H1 (cell line): Measurements from ENCODE around the gene GLB1L2. TPM values are rescaled to one million over a fixed set of nuclear protein-coding genes. Genes with fewer than 3 reads are reported as not detected.

Experiments used
- CTCF ChIA-PET: fragments of 300-600 bp; sonication (Branson Sonifier 250); formaldehyde crosslinking; loops from one replicate; lab custom pipeline; 2021; ENCODE audit not compliant: partially characterized antibody; lab: Charles Lee
- POLR2A ChIA-PET: fragments of 300-600 bp; sonication (Branson Sonifier 250); formaldehyde crosslinking; loops from one replicate; lab custom pipeline; 2021; ENCODE audit warnings: inconsistent platforms; ENCODE audit not compliant: partially characterized antibody; lab: Charles Lee
- DNase-seq, 2 experiments: peaks; one replicate each; pipeline versions ENCODE4 v3.0.0 to v3.0.0-alpha.2; 2010 to 2022; ENCODE audit warnings: low spot score in 2 of 2, low read depth in 1 of 2, mixed read lengths in 1 of 2
- FAIRE-seq: peaks from 2 replicates; lab custom pipeline; 2011; peaks lifted over from hg19 to GRCh38; lab: Jason Lieb, UNC
- H2AFZ ChIP-seq: 2 replicates; pipeline ENCODE4 v1.8.1; 2012; ENCODE audit warnings: low read length, inconsistent platforms
- H2AK5ac ChIP-seq: 2 replicates; pipeline ENCODE4 v1.6.1; 2013; ENCODE audit warnings: low read depth, low read length
- H2BK120ac ChIP-seq: replicated peaks from 2 replicates; pipeline ENCODE3; 2013; ENCODE audit warnings: low read depth, low read length, inconsistent platforms
- H2BK12ac ChIP-seq: 2 replicates; pipeline ENCODE4 v1.6.1; 2013; ENCODE audit warnings: low read depth, low read length
- H2BK15ac ChIP-seq: 2 replicates; pipeline ENCODE4 v1.6.1; 2013; ENCODE audit warnings: low read length
- H2BK20ac ChIP-seq: 2 replicates; pipeline ENCODE4 v1.6.1; 2013; ENCODE audit warnings: low read length
- H2BK5ac ChIP-seq: 2 replicates; pipeline ENCODE4 v1.6.1; 2013; ENCODE audit warnings: low read depth, low read length
- H3K14ac ChIP-seq: 2 replicates; pipeline ENCODE4 v1.6.1; 2013; ENCODE audit warnings: inconsistent platforms; ENCODE audit not compliant: insufficient read length
- H3K18ac ChIP-seq: 2 replicates; pipeline ENCODE4 v1.6.1; 2013; ENCODE audit warnings: low read length; ENCODE audit errors: extremely low read depth
- H3K23ac ChIP-seq: 2 replicates; pipeline ENCODE4 v1.6.1; 2013; ENCODE audit warnings: inconsistent platforms; ENCODE audit not compliant: insufficient read length
- H3K23me2 ChIP-seq: 2 replicates; pipeline ENCODE4 v1.6.1; 2013; ENCODE audit warnings: low read depth, low read length
- H3K27ac ChIP-seq: 2 replicates; pipeline ENCODE4 v1.6.1; 2011; ENCODE audit warnings: low read depth, low read length, inconsistent platforms
- H3K27me3 ChIP-seq, 4 experiments: replicated peaks in 1 of 4; 1 replicate in 1 of 4; 2 replicates in 3 of 4; pipeline versions ENCODE4 v1.6.1 to v1.8.1; 2011 to 2013; ENCODE audit warnings: low read length in 3 of 4, mild to moderate bottlenecking in 3 of 4, inconsistent platforms in 2 of 4, mixed read lengths in 2 of 4, moderate library complexity in 1 of 4; ENCODE audit not compliant: control insufficient read depth in 3 of 4, insufficient read depth in 3 of 4; ENCODE audit errors: extremely low read depth in 1 of 4
- H3K36me3 ChIP-seq, 4 experiments: 2 replicates each; pipeline versions ENCODE4 v1.6.1 to v1.8.1; 2011 to 2013; ENCODE audit warnings: mild to moderate bottlenecking in 4 of 4, low read length in 3 of 4, moderate library complexity in 2 of 4, control low read depth in 1 of 4, inconsistent platforms in 1 of 4; ENCODE audit not compliant: insufficient read depth in 4 of 4, control insufficient read depth in 2 of 4
- H3K4ac ChIP-seq: replicated peaks from 2 replicates; pipeline ENCODE3; 2013; ENCODE audit warnings: low read length, low read depth, mixed read lengths, inconsistent platforms; ENCODE audit not compliant: insufficient read length
- H3K4me1 ChIP-seq, 4 experiments: replicated peaks in 1 of 4; 1 replicate in 1 of 4; 2 replicates in 3 of 4; pipeline versions ENCODE4 v1.6.1 to v1.8.1; 2011 to 2013; ENCODE audit warnings: low read length in 3 of 4, inconsistent platforms in 2 of 4, mixed read lengths in 1 of 4; ENCODE audit not compliant: insufficient read depth in 4 of 4, control insufficient read depth in 3 of 4
- H3K4me2 ChIP-seq, 2 experiments: 2 replicates each; pipeline versions ENCODE4 v1.6.1 to v1.8.1; 2011 to 2013; ENCODE audit warnings: low read depth in 2 of 2, low read length in 2 of 2, control low read depth in 1 of 2, inconsistent platforms in 1 of 2, mild to moderate bottlenecking in 1 of 2; ENCODE audit not compliant: insufficient read depth in 1 of 2
- H3K4me3 ChIP-seq, 4 experiments: fragments of 200-600, 300-600 bp in 1 of 4; sonication (generic), shearing (Covaris generic), sonication (Bioruptor Twin) in 1 of 4; 2 replicates each; pipeline versions ENCODE4 v1.5.1 to v1.8.1; 2011 to 2016; ENCODE audit warnings: low read length in 4 of 4, low read depth in 3 of 4, control low read depth in 2 of 4, inconsistent platforms in 2 of 4, mild to moderate bottlenecking in 2 of 4, mixed read lengths in 1 of 4, moderate library complexity in 1 of 4; ENCODE audit not compliant: insufficient read depth in 2 of 4; ENCODE audit errors: extremely low read depth in 1 of 4
- H3K56ac ChIP-seq: replicated peaks from 2 replicates; pipeline ENCODE3; 2013; ENCODE audit warnings: low read depth, mild to moderate bottlenecking, mixed read lengths, low read length, inconsistent platforms; ENCODE audit not compliant: insufficient read length
- H3K79me1 ChIP-seq: 2 replicates; pipeline ENCODE4 v1.6.1; 2013; ENCODE audit warnings: low read depth, low read length, control low read depth
- H3K79me2 ChIP-seq, 2 experiments: 2 replicates each; pipeline versions ENCODE4 v1.6.1 to v1.8.1; 2012 to 2013; ENCODE audit warnings: low read length in 2 of 2, mild to moderate bottlenecking in 2 of 2, inconsistent platforms in 1 of 2; ENCODE audit not compliant: insufficient read depth in 2 of 2, control insufficient read depth in 1 of 2
- H3K9ac ChIP-seq, 4 experiments: replicated peaks in 1 of 4; 1 replicate in 1 of 4; 2 replicates in 3 of 4; pipeline versions ENCODE4 v1.6.1 to v1.8.1; 2011 to 2013; ENCODE audit warnings: low read depth in 3 of 4, low read length in 3 of 4, control low read depth in 2 of 4, mild to moderate bottlenecking in 2 of 4, moderate library complexity in 2 of 4, inconsistent platforms in 1 of 4; ENCODE audit errors: extremely low read depth in 1 of 4
- H3K9me3 ChIP-seq, 2 experiments: 2 replicates each; pipeline versions ENCODE4 v1.6.1 to v1.8.1; 2012 to 2013; ENCODE audit warnings: mild to moderate bottlenecking in 2 of 2, moderate library complexity in 2 of 2, control low read depth in 1 of 2, inconsistent platforms in 1 of 2, low read depth in 1 of 2, low read length in 1 of 2, mixed read lengths in 1 of 2; ENCODE audit not compliant: insufficient read depth in 2 of 2
- H4K20me1 ChIP-seq, 2 experiments: replicated peaks in 1 of 2; 2 replicates each; pipeline versions ENCODE3 to v1.8.1; 2011 to 2013; ENCODE audit warnings: inconsistent platforms in 2 of 2, low read length in 2 of 2, mild to moderate bottlenecking in 1 of 2; ENCODE audit not compliant: insufficient read depth in 2 of 2, control insufficient read depth in 1 of 2
- H4K5ac ChIP-seq: 2 replicates; pipeline ENCODE4 v1.6.1; 2013; ENCODE audit warnings: low read length, low read depth, mixed read lengths, inconsistent platforms; ENCODE audit not compliant: insufficient read length
- H4K8ac ChIP-seq: 2 replicates; pipeline ENCODE4 v1.8.0; 2013; ENCODE audit warnings: mild to moderate bottlenecking, moderate library complexity, low read length, inconsistent platforms; ENCODE audit not compliant: insufficient read depth; ENCODE audit errors: extremely low read depth
- H4K91ac ChIP-seq: replicated peaks from 2 replicates; pipeline ENCODE3; 2013; ENCODE audit warnings: low read length, mixed read lengths, inconsistent platforms; ENCODE audit not compliant: insufficient read length
- ASH2L ChIP-seq: fragments of 200-600, 300-600 bp; sonication (generic); IDR thresholded peaks from one replicate; pipeline ENCODE4 v1.7.1; 2017; ENCODE audit warnings: low read length
- EGR1 ChIP-seq: IDR thresholded peaks from 2 replicates; pipeline ENCODE4 v1.6.1; 2011; ENCODE audit warnings: low read depth, low read length, borderline replicate concordance
- SAP30 ChIP-seq: fragments of 300-600 bp; sonication (generic); IDR thresholded peaks from 2 replicates; pipeline ENCODE4 v1.7.1; 2012; ENCODE audit warnings: low read length, moderate library complexity, mild to moderate bottlenecking, inconsistent platforms; ENCODE audit not compliant: insufficient read depth, insufficient replicate concordance
- ZNF274 ChIP-seq: IDR thresholded peaks from 2 replicates; pipeline ENCODE4 v1.7.0; 2012; ENCODE audit warnings: low read length, borderline replicate concordance; ENCODE audit errors: extremely low read depth
- WGBS, 2 experiments: shearing (Covaris generic) in 1 of 2; methylation state at CpG; one replicate each; pipeline versions ENCODE4 v1.1.6 to v1.1.7; 2013 to 2015; ENCODE audit warnings: low lambda C conversion rate in 2 of 2, mixed read lengths in 2 of 2, inconsistent platforms in 1 of 2, low coverage in 1 of 2, missing lambda C conversion rate in 1 of 2; ENCODE audit not compliant: insufficient replicate concordance in 2 of 2, insufficient coverage in 1 of 2, insufficient read length in 1 of 2; ENCODE audit errors: extremely low coverage in 1 of 2, missing lambda C conversion rate in 1 of 2; 5-methylcytosine and 5-hydroxymethylcytosine counted together
- polyA plus RNA-seq, 7 experiments: library from polyadenylated mRNA; depleted of rRNA in 3 of 7; stranded (reverse) in 5 of 7; unstranded in 2 of 7; fragments of >200 nt in 5 of 7; fragments of 200-250 nt in 2 of 7; gene quantifications; 1 replicate in 5 of 7; 2 replicates in 1 of 7; 4 replicates in 1 of 7; pipeline versions ENCODE4 v1.2.1 to v1.2.3, GENCODE V29; 2011 to 2013; ENCODE audit warnings: missing spikeins in 2 of 7, mixed read lengths in 2 of 7
- total RNA-seq: library from RNA; stranded (reverse); fragmentation: NEBNext Ultra II Directional; extraction: Animal tissue kit (Norgen Biotek cat#: 25700); gene quantifications from 2 replicates; pipeline ENCODE4 v1.2.1, GENCODE V29; 2021

The GLB1L2 gene
- total and polyA plus RNA-seq, 2 of the 8 experiments (the other 6 are each of a cell fraction or from before 2014, with no cell fraction given), result 4.4 to 7.9 TPM

GRCh38 chr11:134293119-134294113 lies 38.4 kb upstream of the GLB1L2 start:
- H2AFZ ChIP-seq, result no peak overlapping the region
- no peaks in the 10 kb centered on the region for H3K23me2 ChIP-seq
- WGBS, 2 experiments, result 85% methylated on average over 19 of the region's 20 CpGs; no CpG with 5 or more reads in 1 of the 2 experiments
- H3K4me1 ChIP-seq, result no peaks in the 10 kb centered on the region; a peak in 1 of 7 replicates
- ChIA-PET POLR2A (interaction anchor here (0.9 to 1.2 kb wide), 3 partner anchors 14 to 40 kb away, joined by 3 to 4 read pairs (median 3); partner anchors contain the start of genes ACAD8 and THYN1), CTCF (interaction anchor here (1.0 to 4.3 kb wide), 3 partner anchors 15 to 36 kb away, joined by 3 to 26 read pairs (median 4); no protein-coding TSS in a partner anchor)
- no peak overlapping the region for H3K14ac ChIP-seq
- FAIRE-seq (no peak), DNase-seq (no peak)
- H3K9me3 ChIP-seq, result no peaks in the 10 kb centered on the region
- H2BK12ac ChIP-seq, result no peak overlapping the region
- H3K27ac ChIP-seq, result no peak overlapping the region
- no peak overlapping the region for H4K91ac ChIP-seq
- no peaks in the 10 kb centered on the region for H3K79me2 ChIP-seq
- H2BK15ac ChIP-seq, result no peak overlapping the region
- H3K4me2 ChIP-seq, result no peak overlapping the region
- no peak overlapping the region for H4K8ac ChIP-seq
- no peak overlapping the region for H2BK20ac ChIP-seq
- no peak overlapping the region for H2AK5ac ChIP-seq
- H2BK120ac ChIP-seq, result no peak overlapping the region
- no peaks in the 10 kb centered on the region for H4K20me1 ChIP-seq
- H4K5ac ChIP-seq, result no peak overlapping the region
- H3K56ac ChIP-seq, result no peak overlapping the region
- H3K4me3 ChIP-seq, result no peak overlapping the region
- H3K27me3 ChIP-seq, result no peaks in the 10 kb centered on the region; a peak in 1 of 7 replicates
- TF ChIP-seq EGR1, result no peak
- no peak for TF ChIP-seq ASH2L
- TF ChIP-seq SAP30, result no peak
- no peak for TF ChIP-seq ZNF274
- TF ChIP-seq, all 59 proteins: peak for 0
- H3K4ac ChIP-seq, result no peak overlapping the region
- peaks cover 3 to 20% (median 8%) of the 10 kb centered on the region in 4 experiments; a peak in 6 of 8 replicates for H3K36me3 ChIP-seq
- H2BK5ac ChIP-seq, result no peak overlapping the region; the same call in 1 of the 2 replicates
- H3K18ac ChIP-seq, result no peak overlapping the region
- H3K9ac ChIP-seq, result no peak overlapping the region
- H3K23ac ChIP-seq, result no peak overlapping the region
- no peaks in the 10 kb centered on the region for H3K79me1 ChIP-seq
